ENCODE data around the gene HIP1. TPM values are rescaled to one million over a fixed set of nuclear protein-coding genes. Genes with fewer than 3 reads are reported as not detected.

HIP1 gene
- total RNA-seq, result 22.5 and 25.2 TPM in 2 replicates

GRCh38 chr7:75738604-75738974 lies at the start of gene HIP1:
Gene HIP1 (minus strand): TSS chr7:75738941. CDS start chr7:75738920, 21 bp downstream.

GRCh38 chr7:75772081-75773077 lies 33.6 kb upstream of the HIP1 start, which contains the start of gene CCL26:
Gene CCL26 (minus strand): TSS chr7:75772211. CDS start chr7:75772176, 35 bp downstream.

GRCh38 chr7:75492020-75492419 lies 246.7 kb downstream of the HIP1 start, which contains the start of gene SPDYE5:
Gene SPDYE5 (plus strand): TSS chr7:75492320. CDS start chr7:75494048, 1,728 bp downstream.

GRCh38 chr7:75485979-75486643 lies 252.6 kb downstream of the HIP1 start, which contains the start of gene POM121C:
Gene POM121C (minus strand): TSS chr7:75486299. CDS start chr7:75441496, 44,803 bp downstream.

Small RNA genes lying within 50 kb of the gene (small RNA-seq; reads per million reads assigned to genes)
- gene AC211429.1, result not detected
- gene RF00019, result not detected

Other genes with a start within 250 kb of the HIP1 start
- gene SPDYE5, start 246.6 kb downstream of the HIP1 start, total RNA-seq, result 0.12 TPM in 1 of 2 replicates, not detected in the other
- 1.3 TPM in 1 of 2 replicates, not detected in the other for gene CCL26, start 33.3 kb upstream of the HIP1 start, total RNA-seq
- not detected in 2 replicates for gene CCL24, start 74.9 kb upstream of the HIP1 start, total RNA-seq
- 28.7 and 31.0 TPM in 2 replicates for gene RHBDD2, start 140.1 kb upstream of the HIP1 start, total RNA-seq
- 83.3 and 114 TPM in 2 replicates for gene POR, start 176.2 kb upstream of the HIP1 start, total RNA-seq

All from hair follicle dermal papilla cell (primary cell).